Activated effector memory CD4-positive, alpha-beta T cell treated with Interleukin-2 at 50 U/mL for 16 hours (primary cell): ENCODE measurements around the gene ALS2CL.
"Not testable (repeated sequence)": the region's sequence is repeated elsewhere in the genome, so short reads cannot be mapped to it uniquely, and the experiment has no call there.

Experiments used
- DNase-seq: peaks from one replicate; pipeline ENCODE4 v3.0.0-alpha.2; 2020

ALS2CL gene, protein sequence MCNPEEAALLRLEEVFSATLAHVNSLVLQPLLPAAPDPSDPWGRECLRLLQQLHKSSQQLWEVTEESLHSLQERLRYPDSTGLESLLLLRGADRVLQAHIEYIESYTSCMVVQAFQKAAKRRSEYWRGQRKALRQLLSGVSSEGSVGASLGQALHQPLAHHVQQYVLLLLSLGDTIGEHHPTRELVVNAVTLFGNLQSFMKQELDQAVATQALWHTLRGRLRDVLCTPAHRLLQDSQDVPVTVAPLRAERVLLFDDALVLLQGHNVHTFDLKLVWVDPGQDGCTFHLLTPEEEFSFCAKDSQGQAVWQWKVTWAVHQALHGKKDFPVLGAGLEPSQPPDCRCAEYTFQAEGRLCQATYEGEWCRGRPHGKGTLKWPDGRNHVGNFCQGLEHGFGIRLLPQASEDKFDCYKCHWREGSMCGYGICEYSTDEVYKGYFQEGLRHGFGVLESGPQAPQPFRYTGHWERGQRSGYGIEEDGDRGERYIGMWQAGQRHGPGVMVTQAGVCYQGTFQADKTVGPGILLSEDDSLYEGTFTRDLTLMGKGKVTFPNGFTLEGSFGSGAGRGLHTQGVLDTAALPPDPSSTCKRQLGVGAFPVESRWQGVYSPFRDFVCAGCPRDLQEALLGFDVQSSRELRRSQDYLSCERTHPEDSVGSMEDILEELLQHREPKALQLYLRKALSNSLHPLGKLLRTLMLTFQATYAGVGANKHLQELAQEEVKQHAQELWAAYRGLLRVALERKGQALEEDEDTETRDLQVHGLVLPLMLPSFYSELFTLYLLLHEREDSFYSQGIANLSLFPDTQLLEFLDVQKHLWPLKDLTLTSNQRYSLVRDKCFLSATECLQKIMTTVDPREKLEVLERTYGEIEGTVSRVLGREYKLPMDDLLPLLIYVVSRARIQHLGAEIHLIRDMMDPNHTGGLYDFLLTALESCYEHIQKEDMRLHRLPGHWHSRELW

GRCh38 chr3:46693038-46693891 is at the start of gene ALS2CL:
TSS of gene ALS2CL (minus strand) at chr3:46693679. CDS start at chr3:46689440, 4,239 bp downstream.
- DNase-seq: peak; percentile 73

GRCh38 chr3:46742992-46743585 is 49.6 kb upstream of the ALS2CL start:
- no peak for DNase-seq

GRCh38 chr3:46739565-46739964 is 46.1 kb upstream of the ALS2CL start:
- DNase-seq: not testable (repeated sequence)

GRCh38 chr3:46737329-46737731 is 43.9 kb upstream of the ALS2CL start:
- no peak for DNase-seq

GRCh38 chr3:46736006-46736872 is 42.8 kb upstream of the ALS2CL start:
- no peak for DNase-seq

DNA sequence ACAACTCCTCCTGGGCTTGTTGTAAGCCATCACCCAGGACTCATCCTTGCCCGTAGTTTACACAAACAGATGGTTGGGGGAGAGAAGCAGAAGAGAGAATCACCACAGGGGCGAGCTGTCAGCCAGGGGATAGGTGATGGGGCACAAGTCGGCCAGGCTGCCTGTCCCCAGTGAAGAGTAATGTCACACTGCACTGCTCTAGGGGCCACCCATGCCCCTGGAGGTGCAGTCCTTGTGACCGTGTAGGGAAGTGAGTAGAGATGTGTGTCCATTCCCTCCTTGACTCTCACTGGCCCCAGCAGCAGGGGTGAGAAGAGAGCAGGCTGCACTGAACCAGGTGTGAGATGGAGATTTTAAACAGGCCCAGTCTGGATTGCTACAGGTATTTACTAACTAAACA is 41.3 kb upstream of the ALS2CL start:
- DNase-seq: no peak

- no peak for DNase-seq
These were observed 39.7 kb upstream of the ALS2CL start for GRCh38 chr3:46733026-46733800.

- no peak for DNase-seq
These were observed 38.3 kb upstream of the ALS2CL start for GRCh38 chr3:46731795-46732194.

DNA sequence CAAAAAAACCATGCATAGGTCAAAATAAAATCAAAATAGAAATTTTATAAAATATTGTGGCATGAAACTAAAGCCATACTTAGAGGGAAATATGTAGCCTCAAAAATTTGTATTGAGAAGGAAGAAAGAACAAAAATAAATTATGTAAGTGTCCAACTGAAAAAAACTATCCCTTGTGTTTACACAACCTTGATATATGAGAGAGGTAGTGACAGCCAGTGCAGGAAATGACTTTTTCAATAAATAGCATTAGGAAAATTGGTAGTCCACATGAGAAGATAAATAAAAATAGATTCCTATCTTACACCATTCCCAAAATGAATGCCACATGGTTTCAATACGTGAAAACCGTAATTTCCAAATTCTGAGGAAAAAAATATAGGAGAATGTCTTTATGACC is 37.3 kb upstream of the ALS2CL start:
- no peak for DNase-seq

DNA sequence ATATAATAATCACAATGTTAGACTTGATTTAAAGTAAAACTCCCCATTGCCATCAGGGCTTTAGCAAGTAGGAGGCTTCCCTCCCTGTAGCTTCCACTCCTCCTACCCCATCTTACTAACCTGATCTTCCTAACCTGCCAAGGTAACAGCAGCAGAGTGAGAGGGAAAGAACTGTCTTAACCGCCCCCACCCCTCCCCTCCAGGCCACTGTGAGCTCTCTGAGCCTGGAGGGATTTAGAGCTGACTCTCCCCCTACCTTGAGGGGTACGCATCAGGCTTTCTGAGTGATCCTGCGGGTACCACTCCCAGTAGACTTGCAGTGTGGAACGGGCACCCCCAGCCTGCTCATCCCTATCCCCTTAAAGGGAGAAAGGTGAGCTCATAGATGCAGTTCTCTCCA is 35.6 kb upstream of the ALS2CL start:
- no peak for DNase-seq

- DNase-seq: no peak
These were observed 32.3 kb upstream of the ALS2CL start for GRCh38 chr3:46725621-46726314.

- no peak for DNase-seq
These were observed 30.9 kb upstream of the ALS2CL start for GRCh38 chr3:46724424-46724823.

GRCh38 chr3:46722443-46722842 is 29.0 kb upstream of the ALS2CL start:
- no peak for DNase-seq

DNA sequence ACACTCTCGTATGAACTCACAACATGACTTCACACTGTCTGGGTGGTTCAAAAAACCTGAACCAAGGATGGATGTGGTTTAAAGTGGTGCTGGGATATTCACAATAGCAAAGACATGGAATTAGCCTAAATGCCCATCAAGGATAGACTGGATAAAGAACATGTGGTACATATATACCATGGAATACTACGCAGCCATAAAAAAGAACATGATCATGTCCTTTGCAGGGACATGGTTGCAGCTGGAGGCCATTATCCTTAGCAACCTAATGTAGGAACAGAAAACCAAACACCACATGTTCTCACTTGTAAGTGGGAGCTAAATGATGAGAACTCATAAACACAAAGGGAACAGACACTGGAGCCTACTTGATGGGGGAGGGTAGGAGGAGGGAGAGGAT is 27.5 kb upstream of the ALS2CL start:
- DNase-seq: no peak

DNA sequence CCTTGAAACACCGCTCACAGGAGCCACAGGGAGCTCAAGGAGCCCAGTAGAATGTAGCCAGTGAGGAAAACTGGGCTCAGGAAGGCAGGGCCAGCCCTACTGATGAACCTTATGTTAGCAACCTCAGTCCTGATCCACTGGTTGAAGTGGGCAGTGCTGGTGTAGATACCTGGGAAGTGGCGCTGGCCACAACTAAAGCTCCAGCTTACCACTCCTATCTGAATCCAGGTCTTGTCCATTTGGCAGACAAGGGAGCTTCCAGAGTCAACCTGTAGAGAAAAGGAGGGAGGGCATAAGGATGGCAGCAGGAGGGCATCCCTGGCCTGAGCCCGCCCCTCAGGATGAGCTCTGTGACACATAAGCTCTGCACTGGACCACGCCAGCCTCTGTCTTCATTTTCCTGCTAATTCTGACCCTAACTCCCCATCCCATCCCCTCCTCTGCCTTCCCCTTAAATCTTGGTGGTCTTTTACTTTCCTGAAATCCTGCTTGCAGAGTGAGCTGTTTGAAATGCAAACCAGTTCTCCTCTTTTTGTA is 26.3 kb upstream of the ALS2CL start:
- DNase-seq: no peak

DNA sequence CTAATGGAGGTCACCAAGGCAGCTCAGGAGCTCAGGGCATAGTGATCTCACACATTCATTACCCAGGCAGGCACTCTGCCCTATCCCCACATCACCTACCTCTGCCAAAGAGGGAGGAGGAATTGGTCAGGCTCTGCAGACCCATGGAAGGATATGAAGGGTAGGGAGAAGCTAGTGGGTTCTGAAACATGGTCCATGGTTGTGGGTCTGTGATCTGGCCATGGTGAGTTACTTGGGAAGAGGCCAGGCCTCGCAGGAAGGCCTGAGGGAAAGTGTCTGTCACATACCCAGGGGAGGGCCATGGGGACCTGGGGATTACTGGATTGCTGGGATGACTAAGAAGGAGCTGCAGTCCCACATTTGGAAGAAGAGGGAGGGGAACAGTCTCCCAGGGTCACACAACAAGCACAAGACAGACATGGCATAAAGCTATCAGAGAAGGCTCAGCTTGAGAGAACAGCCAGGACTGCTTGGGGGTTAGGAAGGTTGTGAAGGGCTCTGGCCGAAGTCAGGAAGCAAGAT is 25.6 kb upstream of the ALS2CL start:
- DNase-seq: no peak

DNA sequence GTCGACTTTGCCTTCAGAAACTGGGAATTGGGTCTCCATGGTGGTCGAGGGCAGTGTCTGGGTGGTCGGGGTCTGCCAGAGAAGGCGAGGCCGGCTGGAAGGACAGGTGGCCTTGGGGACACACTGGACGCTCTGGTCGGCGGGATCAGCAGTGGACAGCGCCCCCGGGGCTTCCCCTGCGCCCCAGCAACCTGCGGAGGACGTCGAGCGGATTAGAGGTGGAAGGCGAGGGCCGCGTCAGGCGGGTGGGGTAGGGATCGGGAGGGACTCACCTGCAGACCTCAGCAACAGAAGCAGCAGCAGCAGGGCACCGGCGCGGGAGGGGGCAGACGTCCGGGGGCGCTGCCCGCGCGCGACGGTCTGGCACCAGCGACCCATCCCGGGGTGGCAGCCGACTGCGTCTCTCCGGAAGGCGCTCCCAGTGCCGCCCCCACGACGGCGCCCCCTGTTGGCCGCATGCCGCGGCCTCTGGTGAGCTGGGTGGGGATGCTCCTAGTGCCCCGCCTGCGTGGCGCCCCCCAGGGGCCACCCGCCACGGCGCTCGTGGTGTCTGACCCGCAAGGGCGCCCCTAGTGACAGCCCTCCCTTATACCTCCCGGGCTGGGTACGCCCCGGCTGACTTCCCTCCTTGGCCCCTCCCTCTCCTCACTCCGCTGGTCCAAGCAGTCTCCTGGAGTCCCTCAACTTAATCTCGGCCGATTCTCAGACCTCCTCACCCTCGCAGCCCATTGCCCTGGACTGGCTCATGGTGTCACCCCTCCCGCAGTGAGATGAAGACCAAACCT is 24.2 kb upstream of the ALS2CL start, which contains the start of gene PRSS50:
TSS of gene PRSS50 (minus strand) at position 423 of the 785 bp plus-strand sequence. CDS start at position 378, 45 bp downstream.
- no peak for DNase-seq
